ENCODE results near the gene USP36.

- no peak for TF ChIP-seq EZH2 (IDR thresholded peaks at IDR 0.05; ENCODE audit: low read length)
- no peak for TF ChIP-seq CTCF (optimal IDR thresholded peaks at IDR 0.05 in 1 of 3, IDR thresholded peaks at IDR 0.05 in 1 of 3, conservative IDR thresholded peaks at IDR 0.05 in 1 of 3; ENCODE audit: extremely low read depth in 1 of 3, insufficient read depth in 2 of 3, low read length in 3 of 3)
Observed at GRCh38 chr17:78873519-78874340, 33.1 kb upstream of the USP36 start.
